ENCODE measurements around the gene FAM114A1.

DNA sequence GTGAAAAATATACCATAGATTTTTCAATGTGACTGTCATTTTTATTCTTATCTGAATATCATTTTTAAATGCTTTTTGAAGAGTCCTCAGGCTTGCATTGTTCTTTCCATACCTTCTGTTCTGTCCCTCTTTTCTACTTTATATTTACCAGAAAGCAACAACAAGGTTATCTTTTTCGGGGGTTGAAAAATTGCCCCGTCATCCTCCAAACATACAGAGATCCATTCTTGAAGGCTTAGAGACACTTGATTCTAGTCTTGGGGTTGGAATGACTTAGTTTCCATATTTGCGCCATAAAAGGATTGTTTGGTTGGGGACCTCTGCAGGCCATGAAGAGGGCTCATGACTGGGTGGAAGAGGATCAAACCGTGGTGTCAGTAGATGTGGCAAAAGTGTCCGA is 63.5 kb downstream of the FAM114A1 start:
- TF ChIP-seq CTCF (IDR thresholded peaks at IDR 0.05) (no peak), EZH2phosphoT487 (IDR thresholded peaks at IDR 0.05) (no peak), EZH2 (IDR thresholded peaks at IDR 0.05) (no peak)

All from neural progenitor cell (in vitro differentiated cells).